IPS DF 19.7 (cell line): ENCODE measurements around the gene PPP2R5A.
"Not testable (repeated sequence)": the region's sequence is repeated elsewhere in the genome, so short reads cannot be mapped to it uniquely, and the experiment has no call there.

ENCODE experiments used
- DNase-seq: peaks from one replicate; pipeline ENCODE4 v3.0.0-alpha.2; 2013; ENCODE audit warnings: low read depth, low spot score

The PPP2R5A gene

GRCh38 chr1:212267460-212267859 lies 17.8 kb upstream of the PPP2R5A start:
- DNase-seq, result no peak

GRCh38 chr1:212269306-212269705 lies 15.9 kb upstream of the PPP2R5A start:
- no peak for DNase-seq

- DNase-seq, result no peak
Observed at GRCh38 chr1:212270564-212270963, 14.6 kb upstream of the PPP2R5A start.

DNA sequence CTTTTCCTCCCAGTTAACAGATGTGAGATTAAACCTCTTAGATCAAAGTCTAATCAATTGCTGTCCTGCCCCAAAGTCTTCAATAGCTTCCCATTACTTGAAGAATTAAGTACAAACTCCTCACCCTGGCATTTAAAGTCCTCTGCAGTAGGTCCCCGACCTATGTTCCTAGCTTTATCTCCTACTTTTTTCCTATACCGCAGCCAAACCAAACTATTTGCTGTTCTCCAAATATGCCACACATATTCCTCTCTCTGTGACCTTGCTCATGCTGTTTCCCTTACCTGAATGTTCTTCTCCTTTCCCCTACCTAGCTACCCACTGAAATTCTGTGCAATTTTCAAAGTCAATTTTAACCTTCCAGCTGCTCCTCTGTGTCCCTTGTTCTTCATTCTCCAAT lies 14.0 kb upstream of the PPP2R5A start:
- DNase-seq, result no peak

DNA sequence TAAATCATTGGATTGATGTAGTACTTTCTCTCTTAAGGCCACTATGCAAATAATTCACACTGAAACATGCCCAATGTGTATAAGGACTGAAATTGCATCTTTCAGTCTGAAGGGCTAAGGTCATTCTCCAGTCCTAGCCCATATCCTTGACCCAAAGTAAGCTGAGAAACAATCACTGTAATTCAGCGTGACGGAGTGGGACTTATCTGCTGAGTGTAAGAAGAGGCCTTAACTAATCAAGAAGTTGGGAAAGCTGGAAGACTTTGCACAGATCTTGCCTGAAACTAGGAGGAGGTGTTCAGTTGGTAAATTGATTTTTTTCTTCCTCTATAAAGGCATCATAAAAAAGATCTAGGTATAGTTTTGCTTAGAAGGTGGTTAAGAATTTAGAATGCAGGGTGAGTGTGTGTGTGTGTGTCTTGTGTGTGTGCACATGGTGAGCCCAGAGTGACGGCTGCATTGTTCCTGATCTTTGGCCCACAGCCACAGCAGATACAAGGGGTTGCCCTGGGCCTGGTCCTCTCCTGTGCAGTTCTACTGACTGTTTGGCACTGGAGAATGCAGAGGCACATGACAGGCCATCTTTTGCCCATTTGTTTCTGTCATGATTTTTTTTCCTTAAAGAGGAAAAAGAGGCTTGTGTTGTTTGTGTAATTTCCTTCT lies 13.3 kb upstream of the PPP2R5A start:
- no peak for DNase-seq

GRCh38 chr1:212281590-212281989 lies 3.6 kb upstream of the PPP2R5A start:
- DNase-seq, result no peak

DNA sequence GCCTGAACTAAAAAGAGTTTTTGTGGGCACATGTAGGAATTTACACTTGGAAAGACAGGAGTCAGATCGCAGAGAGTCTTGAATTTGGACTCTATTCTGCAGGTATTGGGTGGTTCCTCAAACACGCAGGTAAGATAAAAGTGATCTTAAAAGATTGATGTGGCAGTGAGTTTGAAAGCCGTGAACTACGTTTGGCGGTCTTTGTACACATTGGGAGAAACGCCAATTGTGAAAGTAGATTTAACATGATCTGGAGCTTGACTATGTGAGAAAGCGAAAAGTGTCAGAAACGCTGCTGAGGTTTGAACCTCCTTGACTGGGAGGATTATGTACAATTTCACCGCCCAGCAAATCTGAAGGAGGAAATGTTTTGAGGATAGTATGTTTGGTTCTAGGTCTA lies 1.5 kb upstream of the PPP2R5A start:
- DNase-seq, result no peak

DNA sequence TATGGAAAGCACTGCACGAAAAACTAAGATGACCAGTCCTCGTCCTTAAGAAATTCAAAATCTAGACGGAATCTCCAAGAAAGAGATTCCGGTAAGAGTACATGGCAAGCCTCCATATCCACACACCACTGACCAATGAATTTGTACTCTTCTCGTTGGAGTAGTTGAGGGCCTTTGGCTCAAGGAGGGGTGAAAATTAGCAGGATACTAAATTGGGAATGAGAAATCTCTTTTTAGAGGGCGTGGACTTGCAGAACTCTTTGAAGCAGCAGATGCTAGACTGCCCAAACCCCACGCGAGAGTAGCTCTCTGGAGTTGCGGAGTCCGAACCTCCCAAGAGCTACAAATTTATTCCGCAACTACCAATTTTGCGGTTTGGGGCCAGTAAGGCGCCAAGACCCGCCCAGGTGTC lies 872 bp upstream of the PPP2R5A start:
- no peak for DNase-seq

GRCh38 chr1:212285685-212286555 lies 710 bp downstream of the PPP2R5A start:
- no peak for DNase-seq

- no peak for DNase-seq
Observed at GRCh38 chr1:212286556-212287131, 1.4 kb downstream of the PPP2R5A start.

DNA sequence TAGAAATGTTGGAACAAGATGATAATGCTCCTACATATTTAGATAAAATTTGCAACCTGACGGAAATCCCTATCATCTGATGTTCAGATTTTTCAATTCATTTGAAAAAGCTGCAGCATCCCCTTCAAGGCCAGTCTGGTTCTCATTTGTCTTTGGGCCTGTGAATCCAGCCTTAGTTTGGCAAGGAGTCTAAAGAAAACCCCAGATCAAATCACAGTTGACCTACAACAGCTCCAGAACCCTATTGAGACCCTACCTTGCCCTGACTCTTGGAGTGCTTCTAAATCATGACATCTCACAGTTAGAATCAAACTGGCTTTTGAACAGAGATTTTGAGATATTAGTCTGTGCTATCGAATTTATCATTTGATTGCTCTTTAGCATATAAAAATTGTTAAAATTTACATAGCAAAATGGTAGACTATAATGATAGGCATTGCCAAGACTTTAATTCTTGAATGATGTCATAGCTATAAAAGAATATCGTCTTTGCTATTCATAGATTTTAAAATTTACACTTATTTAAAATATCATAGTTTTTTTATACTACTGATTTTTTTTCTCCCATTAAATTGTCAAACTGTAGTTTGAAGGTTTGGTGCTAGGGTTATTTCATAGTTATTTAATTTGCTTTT lies 2.2 kb downstream of the PPP2R5A start:
- DNase-seq, result no peak

GRCh38 chr1:212287995-212288394 lies 2.8 kb downstream of the PPP2R5A start:
- DNase-seq, result not testable (repeated sequence)

GRCh38 chr1:212288615-212289014 lies 3.4 kb downstream of the PPP2R5A start:
- no peak for DNase-seq

- no peak for DNase-seq
Observed at GRCh38 chr1:212289262-212290077, 4.3 kb downstream of the PPP2R5A start.

DNA sequence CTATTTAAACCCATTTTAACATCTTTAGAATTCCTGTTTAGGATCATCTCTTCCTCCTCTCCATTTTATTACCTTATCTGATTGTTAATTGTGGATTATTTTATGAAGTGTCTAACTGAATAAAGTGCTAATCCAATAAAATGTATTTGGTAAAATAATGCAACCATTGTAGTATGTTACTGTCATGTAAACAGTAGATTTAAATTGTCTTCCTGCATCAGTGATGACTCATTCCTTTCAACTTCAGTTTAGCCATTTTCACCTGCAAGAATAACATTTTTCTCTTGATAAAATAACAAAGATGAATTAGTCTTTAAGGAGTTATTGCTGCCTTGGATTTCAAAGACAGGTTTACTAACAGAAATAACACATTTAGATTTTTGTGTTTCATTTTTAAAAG lies 5.4 kb downstream of the PPP2R5A start:
- DNase-seq, result no peak

GRCh38 chr1:212291505-212292134 lies 6.4 kb downstream of the PPP2R5A start:
- DNase-seq, result no peak

GRCh38 chr1:212292250-212293105 lies 7.3 kb downstream of the PPP2R5A start:
- no peak for DNase-seq

- no peak for DNase-seq
Observed at GRCh38 chr1:212293579-212293978, 8.4 kb downstream of the PPP2R5A start.

DNA sequence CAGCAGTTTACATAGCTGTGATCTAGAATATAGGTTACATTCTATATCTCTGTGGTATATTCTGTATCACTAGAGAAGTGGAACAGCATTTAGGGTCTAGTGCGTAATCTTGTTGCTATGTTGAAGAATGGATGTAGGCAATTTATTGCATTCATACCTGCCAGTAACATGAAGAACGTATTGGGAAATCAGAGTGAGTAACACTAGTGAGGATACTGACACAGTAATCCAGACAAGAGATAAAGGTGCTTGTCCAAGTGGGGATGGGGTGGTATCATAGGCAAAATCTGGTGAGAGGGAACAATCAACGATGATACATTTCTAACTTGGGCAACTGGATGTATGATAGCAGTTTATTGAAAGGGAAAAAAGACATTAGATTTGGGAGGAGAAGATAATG lies 9.8 kb downstream of the PPP2R5A start:
- no peak for DNase-seq

DNA sequence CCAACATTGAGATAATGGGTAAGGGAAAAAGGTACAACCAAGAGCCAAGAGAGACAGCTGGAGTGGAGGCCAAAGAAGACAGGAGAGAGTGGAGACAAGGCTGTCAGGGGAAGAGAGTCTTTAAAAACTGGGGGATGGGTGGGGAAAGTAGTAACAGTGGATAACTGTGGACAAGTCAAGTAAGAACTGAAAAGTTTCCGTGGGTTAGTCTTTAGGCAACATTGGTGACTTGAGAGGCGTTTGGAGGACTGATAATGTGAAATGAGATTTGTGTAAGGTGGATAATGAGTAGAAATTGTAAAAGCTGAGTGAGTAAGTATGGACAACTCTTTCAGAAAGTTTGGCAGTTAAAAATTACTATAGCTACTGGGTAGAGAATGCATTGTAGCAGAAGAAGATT lies 10.4 kb downstream of the PPP2R5A start:
- DNase-seq, result no peak
